Measurements from ENCODE around the gene HYAL2. TPM values are rescaled to one million over a fixed set of nuclear protein-coding genes. Genes with fewer than 3 reads are reported as not detected.

Gene HYAL2
- total RNA-seq, 1 donor, result 27.0 TPM

- DNase-seq (ENCODE audit: low read depth), result no peak
- H3K4me3 ChIP-seq (ENCODE audit: low read depth, low read length), result no peak overlapping the region
- no peak for TF ChIP-seq CTCF (IDR thresholded peaks at IDR 0.05; ENCODE audit: insufficient read depth, low read length)
Observed at GRCh38 chr3:50319181-50319893, 3.2 kb downstream of the HYAL2 start.

- no peak for TF ChIP-seq CTCF (IDR thresholded peaks at IDR 0.05; ENCODE audit: insufficient read depth, low read length)
- no peak overlapping the region for H3K4me3 ChIP-seq (ENCODE audit: low read depth, low read length)
- DNase-seq (ENCODE audit: low read depth), result no peak
Observed at GRCh38 chr3:50318615-50319014, 3.9 kb downstream of the HYAL2 start.

- no peak for TF ChIP-seq CTCF (IDR thresholded peaks at IDR 0.05; ENCODE audit: insufficient read depth, low read length)
- no peak overlapping the region for H3K4me3 ChIP-seq (ENCODE audit: low read depth, low read length)
- DNase-seq (ENCODE audit: low read depth), result no peak
Observed at GRCh38 chr3:50318163-50318562, 4.4 kb downstream of the HYAL2 start.

- no peak for TF ChIP-seq CTCF (IDR thresholded peaks at IDR 0.05; ENCODE audit: insufficient read depth, low read length)
- no peak for DNase-seq (ENCODE audit: low read depth)
- H3K4me3 ChIP-seq (ENCODE audit: low read depth, low read length), result no peak overlapping the region
Observed at GRCh38 chr3:50317300-50317699, 5.2 kb downstream of the HYAL2 start.

- no peak overlapping the region for H3K4me3 ChIP-seq (ENCODE audit: low read depth, low read length)
- no peak for TF ChIP-seq CTCF (IDR thresholded peaks at IDR 0.05; ENCODE audit: insufficient read depth, low read length)
- DNase-seq (ENCODE audit: low read depth), result no peak
Observed at GRCh38 chr3:50316657-50317242, 5.8 kb downstream of the HYAL2 start.

GRCh38 chr3:50314816-50315215 lies 7.7 kb downstream of the HYAL2 start:
- no peak for DNase-seq (ENCODE audit: low read depth)
- no peak for TF ChIP-seq CTCF (IDR thresholded peaks at IDR 0.05; ENCODE audit: insufficient read depth, low read length)
- no peak overlapping the region for H3K4me3 ChIP-seq (ENCODE audit: low read depth, low read length)
